GM23248 (cell line): ENCODE results near the gene VWA5B1.

Source experiments
- EZH2 ChIP-seq: fragments of 200-600 bp; sonication (generic); IDR thresholded peaks from 2 replicates; pipeline ENCODE4 v1.6.1; 2018; ENCODE audit warnings: antibody characterized with exemption, mild to moderate bottlenecking; ENCODE audit not compliant: insufficient read depth, poor library complexity, severe bottlenecking
- EZH2phosphoT487 ChIP-seq: fragments of 200-600 bp; sonication (generic); IDR thresholded peaks from 2 replicates; pipeline ENCODE4 v1.6.1; 2018; ENCODE audit warnings: antibody characterized with exemption, moderate library complexity, mild to moderate bottlenecking, low read depth; ENCODE audit not compliant: insufficient read depth

DNA sequence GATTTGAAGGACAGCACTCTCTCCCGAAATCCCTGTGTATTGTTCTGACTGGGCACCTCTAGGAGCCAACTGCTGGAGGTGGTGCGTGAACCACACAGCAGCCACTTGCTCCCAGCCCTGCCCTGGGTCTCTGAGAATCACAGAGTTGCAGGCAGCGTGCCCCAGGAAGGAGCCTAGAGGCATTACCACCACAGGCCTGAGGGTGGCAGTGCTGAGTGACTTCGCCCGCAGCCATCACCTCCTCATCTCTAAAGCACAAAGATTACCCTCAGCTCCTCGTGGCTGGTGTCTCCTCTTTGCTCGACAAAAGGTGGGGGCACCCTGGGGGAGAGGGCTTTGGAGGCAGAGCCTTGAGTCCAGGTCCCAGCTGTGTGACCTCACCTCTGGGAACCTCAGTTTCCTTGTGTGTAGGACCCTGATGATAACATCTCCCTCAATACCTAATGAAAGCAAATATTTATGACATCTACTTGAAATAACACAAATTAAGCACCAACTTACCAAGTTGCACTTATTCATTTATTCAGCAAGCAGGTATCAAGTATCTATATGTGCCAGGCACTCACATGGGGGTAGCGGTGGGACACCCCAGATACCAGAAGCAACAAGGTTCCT is 86.3 kb downstream of the VWA5B1 start:
- TF ChIP-seq EZH2 (no peak), EZH2phosphoT487 (no peak)
